ENCODE results near the gene COG5.

Gene COG5

DNA sequence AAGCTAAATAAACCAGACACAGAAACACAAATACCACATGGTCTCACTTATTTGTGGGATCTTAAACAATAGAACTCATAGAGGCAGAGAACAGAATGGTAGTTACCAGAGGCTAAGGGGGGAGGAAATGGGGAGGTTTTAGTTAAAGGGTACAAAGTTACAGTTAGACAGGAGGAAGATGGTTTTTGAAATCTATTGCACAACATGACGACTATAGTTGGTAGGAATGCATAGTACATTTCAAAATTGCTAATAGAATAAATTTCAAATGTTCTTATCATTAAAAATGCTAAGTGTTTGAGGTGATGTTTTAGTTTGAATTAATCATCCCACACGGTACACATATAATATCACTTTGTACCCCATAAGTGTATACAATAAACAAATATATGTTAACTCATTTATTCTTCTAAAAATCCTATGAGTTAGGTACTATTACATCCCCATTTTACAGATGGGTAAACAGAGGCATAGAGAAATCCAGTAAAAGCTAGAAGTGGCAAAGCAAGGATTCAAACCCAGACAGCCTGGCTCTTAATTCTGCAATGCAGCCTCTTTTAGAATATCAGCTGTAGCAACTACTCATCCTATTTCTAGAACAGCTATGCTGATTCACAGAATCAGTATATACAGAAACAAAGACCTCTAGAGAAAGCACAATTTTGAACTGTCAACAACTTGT, 344.0 kb downstream of the COG5 start:
- TF ChIP-seq, protein P1, sequence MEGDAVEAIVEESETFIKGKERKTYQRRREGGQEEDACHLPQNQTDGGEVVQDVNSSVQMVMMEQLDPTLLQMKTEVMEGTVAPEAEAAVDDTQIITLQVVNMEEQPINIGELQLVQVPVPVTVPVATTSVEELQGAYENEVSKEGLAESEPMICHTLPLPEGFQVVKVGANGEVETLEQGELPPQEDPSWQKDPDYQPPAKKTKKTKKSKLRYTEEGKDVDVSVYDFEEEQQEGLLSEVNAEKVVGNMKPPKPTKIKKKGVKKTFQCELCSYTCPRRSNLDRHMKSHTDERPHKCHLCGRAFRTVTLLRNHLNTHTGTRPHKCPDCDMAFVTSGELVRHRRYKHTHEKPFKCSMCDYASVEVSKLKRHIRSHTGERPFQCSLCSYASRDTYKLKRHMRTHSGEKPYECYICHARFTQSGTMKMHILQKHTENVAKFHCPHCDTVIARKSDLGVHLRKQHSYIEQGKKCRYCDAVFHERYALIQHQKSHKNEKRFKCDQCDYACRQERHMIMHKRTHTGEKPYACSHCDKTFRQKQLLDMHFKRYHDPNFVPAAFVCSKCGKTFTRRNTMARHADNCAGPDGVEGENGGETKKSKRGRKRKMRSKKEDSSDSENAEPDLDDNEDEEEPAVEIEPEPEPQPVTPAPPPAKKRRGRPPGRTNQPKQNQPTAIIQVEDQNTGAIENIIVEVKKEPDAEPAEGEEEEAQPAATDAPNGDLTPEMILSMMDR (IDR thresholded peaks at IDR 0.05; ENCODE audit: low read depth, low read length): no peak
- H3K4me3 ChIP-seq (ENCODE audit: low read depth, low read length): no peak overlapping the region

DNA sequence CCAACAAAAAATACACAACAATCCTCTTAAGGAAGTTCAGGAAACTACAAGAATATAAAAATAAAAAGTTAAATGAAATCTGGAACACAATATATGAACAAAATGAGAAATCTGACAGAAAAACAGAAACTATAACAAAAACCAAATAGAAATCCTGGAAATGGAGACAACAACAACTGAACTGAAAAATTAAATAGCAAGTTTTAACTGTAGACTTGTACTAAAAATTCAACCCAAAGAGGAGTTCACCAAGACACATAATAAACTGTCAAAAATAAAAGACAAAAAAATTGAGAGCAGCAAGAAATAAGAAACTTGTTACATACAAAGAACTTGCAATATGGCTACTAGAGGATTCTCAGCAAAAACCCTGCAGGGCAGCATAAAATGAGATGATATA, 349.8 kb downstream of the COG5 start:
- TF ChIP-seq, protein P1 (IDR thresholded peaks at IDR 0.05; ENCODE audit: low read depth, low read length): no peak
- H3K4me3 ChIP-seq (ENCODE audit: low read depth, low read length): no peak overlapping the region

DNA sequence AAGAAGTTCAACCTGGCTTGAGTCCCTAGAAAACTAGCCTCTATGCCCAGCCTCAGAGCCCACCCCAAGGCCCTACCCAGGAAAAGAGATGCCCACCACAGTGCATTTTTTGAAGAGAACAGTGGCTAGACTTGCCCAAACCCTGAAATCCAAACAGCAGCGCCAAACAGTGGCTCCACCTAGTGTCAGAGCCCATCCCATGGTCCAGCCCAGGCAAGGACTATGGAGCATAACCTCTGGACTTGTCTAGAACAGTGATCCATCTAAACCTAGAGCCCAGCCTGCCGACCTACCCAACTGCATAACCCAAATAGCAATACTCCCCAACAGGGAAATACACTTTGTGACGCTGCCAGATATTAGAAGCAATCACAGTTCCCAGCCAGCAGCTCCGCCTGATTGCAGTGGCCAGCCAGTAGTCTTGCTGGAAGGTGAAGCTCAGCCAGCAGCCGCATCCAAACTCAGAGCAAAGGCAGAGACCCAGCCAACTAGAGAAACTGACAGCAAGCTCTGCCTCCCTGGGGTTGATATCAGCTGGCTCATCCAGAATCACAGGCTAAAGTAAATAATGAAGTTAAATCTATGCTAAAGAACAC, 350.4 kb downstream of the COG5 start:
- TF ChIP-seq, protein P1 (IDR thresholded peaks at IDR 0.05; ENCODE audit: low read depth, low read length): no peak
- H3K4me3 ChIP-seq (ENCODE audit: low read depth, low read length): no peak overlapping the region

GRCh38 chr7:107212725-107213124, 351.0 kb downstream of the COG5 start:
- TF ChIP-seq, protein P1 (IDR thresholded peaks at IDR 0.05; ENCODE audit: low read depth, low read length): no peak

DNA sequence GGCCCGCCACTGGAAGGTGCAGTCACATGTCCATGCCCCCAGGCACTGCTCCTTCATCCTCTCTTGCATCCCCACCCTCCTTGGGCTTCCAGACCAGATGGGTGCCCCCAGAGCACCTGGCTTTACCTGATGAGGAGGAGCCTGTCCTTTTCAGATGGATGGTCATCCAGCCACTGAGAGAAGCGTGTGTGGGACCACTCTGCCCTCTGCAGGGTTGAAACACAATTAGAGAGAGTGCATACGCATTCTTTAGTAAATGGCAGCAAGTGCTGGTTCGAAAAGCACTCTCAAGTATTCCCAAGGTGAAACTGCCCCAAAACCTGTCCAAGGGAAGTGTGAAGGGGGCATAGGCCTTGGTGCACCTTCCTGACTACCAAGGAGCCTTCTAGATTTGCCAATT, 353.3 kb downstream of the COG5 start:
- H3K4me3 ChIP-seq (ENCODE audit: low read depth, low read length): no peak overlapping the region
- TF ChIP-seq, protein P1 (IDR thresholded peaks at IDR 0.05; ENCODE audit: low read depth, low read length): no peak

More at GRCh38 chr7:107212725-107213124, 351.0 kb downstream of the COG5 start:
- H3K4me3 ChIP-seq (ENCODE audit: low read depth, low read length): no peak overlapping the region

- TF ChIP-seq, protein P1 (IDR thresholded peaks at IDR 0.05; ENCODE audit: low read depth, low read length): no peak
- H3K4me3 ChIP-seq (ENCODE audit: low read depth, low read length): no peak overlapping the region
Observed at GRCh38 chr7:107209565-107209964, 354.2 kb downstream of the COG5 start.

GRCh38 chr7:107208563-107208962, 355.2 kb downstream of the COG5 start:
- TF ChIP-seq, protein P1 (IDR thresholded peaks at IDR 0.05; ENCODE audit: low read depth, low read length): no peak
- no peak overlapping the region for H3K4me3 ChIP-seq (ENCODE audit: low read depth, low read length)
